Measurements from ENCODE around the gene SFXN4.

Gene SFXN4

GRCh38 chr10:119209035-119209735 lies 43.7 kb upstream of the SFXN4 start:
- peak; percentile 69 for DNase-seq (ENCODE audit: low read depth)
- TF ChIP-seq POLR2A (IDR thresholded peaks at IDR 0.05; ENCODE audit: extremely low read depth, insufficient read length) (no peak), MYC (IDR thresholded peaks at IDR 0.05; ENCODE audit: low read depth, low read length) (peak; percentile 28; the same call in 1 of the 2 replicates), CTCF (IDR thresholded peaks at IDR 0.05; ENCODE audit: low read depth, low read length) (peak; percentile 92)
- peak overlapping the region; percentile 65 for H3K4me3 ChIP-seq (ENCODE audit: low read depth, low read length)

GRCh38 chr10:119208553-119208940 lies 43.0 kb upstream of the SFXN4 start:
- DNase-seq (ENCODE audit: low read depth) = no peak
- peak overlapping the region; percentile 65 for H3K4me3 ChIP-seq (ENCODE audit: low read depth, low read length)
- no peak for TF ChIP-seq MYC (IDR thresholded peaks at IDR 0.05; ENCODE audit: low read depth, low read length)
- TF ChIP-seq CTCF (IDR thresholded peaks at IDR 0.05; ENCODE audit: low read depth, low read length) = no peak
- no peak for TF ChIP-seq POLR2A (IDR thresholded peaks at IDR 0.05; ENCODE audit: extremely low read depth, insufficient read length)
- no peak for TF ChIP-seq MAX (IDR thresholded peaks at IDR 0.05; ENCODE audit: low read depth, low read length)

- H3K4me3 ChIP-seq (ENCODE audit: low read depth, low read length) = peak overlapping the region; percentile 65
- peak; percentile 52 for DNase-seq (ENCODE audit: low read depth)
- TF ChIP-seq MAX (IDR thresholded peaks at IDR 0.05; ENCODE audit: low read depth, low read length) = peak; percentile 35; the same call in 1 of the 2 replicates
- no peak for TF ChIP-seq MYC (IDR thresholded peaks at IDR 0.05; ENCODE audit: low read depth, low read length)
Measured at GRCh38 chr10:119207713-119208552, 42.4 kb upstream of the SFXN4 start.

GRCh38 chr10:119207366-119207666 lies 41.8 kb upstream of the SFXN4 start, which contains the start of gene GRK5:
Gene GRK5, plus strand, starts transcription at chr10:119207571. Its CDS starts 347 bp downstream, at chr10:119207918.
- peak; percentile 54; the same call in 1 of the 2 replicates for TF ChIP-seq MYC (IDR thresholded peaks at IDR 0.05; ENCODE audit: low read depth, low read length)
- TF ChIP-seq CTCF (IDR thresholded peaks at IDR 0.05; ENCODE audit: low read depth, low read length) = no peak
- TF ChIP-seq POLR2A (IDR thresholded peaks at IDR 0.05; ENCODE audit: extremely low read depth, insufficient read length) = peak; percentile 68
- peak; percentile 98 for DNase-seq (ENCODE audit: low read depth)
- peak within 1 kb of the TSS; percentile 65 for H3K4me3 ChIP-seq (ENCODE audit: low read depth, low read length)

- TF ChIP-seq POLR2A (IDR thresholded peaks at IDR 0.05; ENCODE audit: extremely low read depth, insufficient read length) (no peak), MYC (IDR thresholded peaks at IDR 0.05; ENCODE audit: low read depth, low read length) (peak; percentile 49), CTCF (IDR thresholded peaks at IDR 0.05; ENCODE audit: low read depth, low read length) (peak; percentile 44), MAX (IDR thresholded peaks at IDR 0.05; ENCODE audit: low read depth, low read length) (peak; percentile 24; the same call in 1 of the 2 replicates)
- H3K4me3 ChIP-seq (ENCODE audit: low read depth, low read length) = peak overlapping the region; percentile 62
- peak; percentile 85 for DNase-seq (ENCODE audit: low read depth)
Measured at GRCh38 chr10:119206603-119207365, 41.3 kb upstream of the SFXN4 start.
